ENCODE measurements around the gene PTAFR.

Gene PTAFR

DNA sequence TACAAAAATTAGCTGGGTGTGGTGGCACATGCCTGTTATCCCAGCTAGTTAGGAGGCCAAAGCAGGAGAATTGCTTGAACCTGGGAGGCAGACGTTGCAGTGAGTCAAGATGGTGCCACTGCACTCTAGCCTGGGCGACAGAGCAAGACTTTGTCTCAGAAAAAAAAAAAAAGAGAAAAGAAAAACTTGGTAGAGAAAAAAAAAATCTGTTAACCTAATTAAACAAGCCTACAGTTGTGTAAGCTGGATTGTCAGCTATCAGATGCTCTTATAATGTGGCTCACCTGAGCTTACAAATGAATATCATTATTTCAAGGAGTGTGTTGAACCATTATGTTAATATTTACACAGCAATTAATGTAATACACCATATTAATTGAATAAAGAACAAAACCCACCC is 61.6 kb downstream of the PTAFR start:
- no peak for DNase-seq

DNA sequence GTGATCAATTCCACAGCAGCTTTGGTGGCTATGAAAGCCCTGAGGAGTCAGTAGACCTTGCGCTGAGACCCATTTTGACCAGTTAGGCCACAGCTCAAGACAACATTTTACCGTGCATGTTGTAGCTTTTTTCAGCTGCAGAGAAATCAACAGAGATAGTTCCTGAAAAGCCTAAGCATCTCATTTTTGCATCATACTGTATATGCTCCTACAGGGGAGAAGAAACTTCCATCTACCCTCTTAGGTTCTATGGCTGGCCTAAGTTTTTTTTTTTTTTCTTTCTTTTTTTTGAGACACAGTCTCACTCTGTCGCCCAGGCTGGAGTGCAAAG is 63.3 kb downstream of the PTAFR start:
- DNase-seq: no peak

DNA sequence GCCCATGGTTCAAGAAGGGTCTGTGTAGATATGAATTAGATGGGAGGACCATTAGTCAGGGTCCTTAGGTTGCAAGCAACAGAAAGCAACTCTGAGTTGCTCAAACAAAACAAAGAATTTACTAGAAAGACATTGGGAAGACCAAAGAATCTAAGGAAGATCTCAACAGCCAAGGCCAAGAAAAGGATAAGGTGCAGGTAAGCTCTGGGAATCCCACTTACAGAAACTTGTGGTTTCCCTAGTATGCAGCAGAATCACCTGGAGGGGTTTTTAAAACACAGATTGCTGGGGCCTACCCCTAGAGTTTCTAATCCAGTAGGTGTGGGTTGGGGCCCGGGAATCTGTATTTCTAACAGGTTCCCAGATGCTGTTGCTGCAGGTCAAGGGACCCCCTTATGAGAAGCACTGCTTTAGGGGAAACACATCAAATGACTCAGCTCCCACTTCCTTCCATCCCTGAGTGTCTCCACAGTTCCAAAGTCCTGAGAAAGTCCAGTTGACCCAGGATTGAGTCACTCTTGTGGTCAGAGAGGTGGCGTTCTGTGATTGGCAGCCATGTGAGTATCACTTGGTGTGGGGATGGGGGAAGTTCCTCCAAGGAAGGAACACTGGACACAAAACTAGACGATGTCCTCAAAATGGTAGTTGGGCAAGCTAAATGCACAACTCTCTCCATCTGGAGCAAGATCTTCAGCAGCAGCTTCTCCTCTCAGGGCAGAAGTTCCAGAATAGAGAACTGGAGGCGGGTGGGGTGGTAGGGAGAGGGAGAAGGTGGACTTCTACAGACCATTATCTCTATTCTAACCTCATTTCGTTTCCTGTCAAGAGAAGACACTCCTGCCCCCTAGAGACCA is 63.9 kb downstream of the PTAFR start:
- no peak for DNase-seq

DNA sequence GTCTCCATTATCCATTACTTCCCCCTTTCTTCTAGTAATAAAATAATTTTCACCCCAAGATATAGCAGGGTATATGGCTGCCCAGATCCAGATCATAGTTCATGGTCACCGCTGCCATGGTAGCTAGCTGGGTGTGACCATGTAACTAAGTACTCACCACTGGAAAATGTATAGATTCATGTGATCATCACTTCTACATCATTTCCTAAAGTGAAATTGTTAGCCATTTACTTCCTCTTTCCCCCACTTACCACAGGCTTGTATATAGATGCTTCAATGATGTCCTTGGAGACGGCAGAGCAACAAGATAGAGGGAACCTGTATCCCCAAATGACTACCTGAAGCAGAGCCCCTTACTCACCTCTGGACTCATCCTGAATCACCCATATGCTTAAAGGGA is 65.3 kb downstream of the PTAFR start:
- DNase-seq: no peak

DNA sequence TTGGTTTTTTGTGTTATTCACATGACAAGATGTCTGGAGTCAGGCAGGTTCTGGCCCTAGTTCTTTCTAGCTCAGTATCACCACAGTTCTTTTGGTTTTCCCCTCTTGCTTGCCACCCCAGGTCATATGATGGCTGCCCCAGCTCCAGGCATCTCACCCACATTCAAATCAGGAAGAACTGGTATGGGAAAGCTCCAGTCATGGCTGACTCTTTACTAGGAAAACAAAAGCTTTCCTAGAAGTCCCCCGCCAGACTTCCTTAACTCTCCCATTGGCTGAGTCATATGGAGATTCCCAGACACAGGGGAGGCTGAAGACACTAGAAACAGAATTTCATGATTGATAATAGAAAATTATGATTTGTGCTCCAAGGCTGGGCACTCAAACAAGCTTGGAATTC is 65.9 kb downstream of the PTAFR start:
- DNase-seq: no peak

DNA sequence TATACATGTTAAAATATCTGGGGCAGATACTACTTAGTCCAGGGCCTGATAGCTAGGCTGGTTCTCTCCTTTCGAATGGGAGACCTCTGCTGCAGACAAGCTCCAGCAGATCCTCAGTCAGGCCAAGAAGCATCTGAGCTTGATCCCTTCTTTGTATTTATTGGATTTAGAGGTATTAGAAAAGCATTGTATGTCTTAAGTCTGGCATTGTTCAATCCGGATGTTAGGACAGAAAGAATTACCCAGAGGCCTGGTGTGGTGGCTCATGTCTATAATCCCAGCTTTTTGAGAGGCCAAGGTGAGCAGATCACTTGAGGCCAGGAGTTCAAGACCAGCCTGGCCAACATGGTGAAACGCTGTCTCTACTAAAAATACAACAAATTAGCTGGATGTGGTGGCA is 66.9 kb downstream of the PTAFR start:
- DNase-seq: no peak

DNA sequence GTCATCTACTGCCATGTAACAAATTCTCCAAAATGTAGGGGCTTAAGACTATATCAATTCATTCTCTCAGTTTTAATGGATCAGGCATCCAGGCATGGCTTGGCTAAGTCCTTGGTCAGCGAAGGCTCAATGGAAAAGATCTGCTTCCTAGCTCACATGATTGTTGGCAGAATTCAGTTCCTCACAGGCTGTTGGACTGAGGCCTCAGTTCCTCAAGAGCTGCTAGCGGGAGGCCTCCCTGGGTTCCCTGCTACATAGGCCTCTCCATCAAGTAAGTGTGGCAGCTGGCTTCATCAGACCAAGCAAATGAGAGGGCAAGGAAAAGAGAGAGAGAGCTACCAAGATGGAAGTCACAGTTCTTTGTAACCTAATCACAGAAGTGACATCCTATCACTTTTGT is 68.5 kb downstream of the PTAFR start:
- no peak for DNase-seq

DNA sequence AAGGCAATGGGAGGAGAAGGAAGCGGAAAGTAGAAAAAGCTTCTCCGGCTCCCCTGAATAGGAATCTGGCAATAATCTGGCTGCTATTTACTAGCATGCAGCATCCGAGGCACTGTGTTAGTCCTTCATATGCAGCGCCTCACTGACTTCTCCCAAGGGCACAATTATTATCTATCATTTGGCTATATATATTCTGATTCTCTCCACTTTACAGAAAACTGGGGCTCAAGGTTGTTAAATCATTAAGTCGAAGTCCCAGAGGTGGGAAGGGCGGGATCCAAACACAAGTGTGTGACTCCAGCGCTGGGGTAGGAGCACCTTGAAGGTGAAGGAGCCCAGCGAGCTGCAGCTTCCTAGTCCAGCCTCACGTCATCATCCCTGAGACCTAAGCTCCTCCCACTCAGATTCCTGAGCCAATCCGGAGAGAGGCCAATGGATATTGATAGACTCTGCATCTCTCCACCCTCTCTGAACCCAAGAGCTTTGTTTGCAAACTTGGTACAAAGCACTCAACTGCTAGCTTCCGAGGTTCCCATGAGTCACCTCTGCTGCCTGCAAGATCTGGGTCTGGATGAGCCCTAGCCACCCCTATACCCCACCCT is 71.5 kb downstream of the PTAFR start:
- no peak for DNase-seq

DNA sequence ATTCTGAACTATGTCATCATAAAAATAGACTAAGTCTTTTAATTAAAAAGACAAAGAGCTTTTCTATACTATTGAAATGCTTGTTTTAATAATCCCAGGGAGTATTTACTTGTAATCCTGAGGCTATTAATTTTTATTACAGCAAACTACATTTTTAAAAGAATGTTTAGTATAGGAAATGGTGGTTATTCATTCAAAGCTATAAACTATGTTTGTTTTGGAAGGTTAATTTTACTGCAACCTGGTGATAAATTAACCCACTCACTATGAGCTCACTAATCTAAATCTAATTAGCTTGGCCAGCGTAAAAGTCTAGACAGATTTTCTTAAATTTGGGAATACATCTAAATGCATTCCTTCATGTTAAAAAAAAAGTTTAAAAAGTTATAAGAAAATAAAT is 74.3 kb downstream of the PTAFR start:
- no peak for DNase-seq

DNA sequence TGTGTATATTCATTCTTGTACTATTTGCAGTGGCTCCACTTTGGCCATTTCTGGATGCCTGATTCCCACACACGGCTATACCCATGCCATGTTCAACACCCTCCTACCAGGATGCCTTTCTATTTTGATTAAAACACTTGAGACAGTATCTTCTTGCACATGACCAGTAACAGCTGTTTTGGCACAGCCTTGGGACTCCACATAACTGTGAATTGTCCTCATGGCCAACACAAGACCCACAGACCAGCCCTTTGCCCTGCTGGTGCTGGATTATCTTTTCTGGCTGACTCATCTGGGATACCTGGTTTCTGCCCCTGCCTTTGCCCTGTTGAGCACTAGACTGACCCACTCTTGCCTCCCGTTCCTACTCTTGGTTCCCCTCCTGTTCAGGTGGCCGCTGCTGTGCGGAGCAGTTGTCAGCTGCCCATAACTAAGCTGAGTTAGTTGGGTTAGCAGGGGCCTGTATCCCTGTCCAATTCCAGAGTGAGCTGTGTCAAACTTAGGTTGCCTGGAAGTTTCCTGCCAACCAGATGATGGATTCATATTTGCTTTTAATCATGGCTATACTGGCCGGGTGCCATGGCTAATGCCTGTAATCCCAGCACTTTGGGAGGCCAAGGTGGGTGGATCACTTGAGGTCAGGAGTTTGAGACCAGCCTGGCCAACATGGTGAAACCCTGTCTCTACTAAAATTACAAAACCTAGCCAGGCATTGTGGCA is 77.3 kb downstream of the PTAFR start:
- no peak for DNase-seq
